KMS-11 (cell line): Measurements from ENCODE around the gene MST1.

Source experiments
- H2AFZ ChIP-seq: fragments of 200-600 bp; sonication (generic); 2 replicates; pipeline ENCODE4 v1.6.1; 2016; ENCODE audit warnings: antibody characterized with exemption, mixed run types, low read depth
- H3K27ac ChIP-seq: fragments of 200-600 bp; sonication (generic); 2 replicates; pipeline ENCODE4 v1.6.1; 2016; ENCODE audit warnings: mild to moderate bottlenecking, mixed run types
- H3K27me3 ChIP-seq: fragments of 200-600 bp; sonication (generic); 2 replicates; pipeline ENCODE4 v1.6.1; 2017; ENCODE audit warnings: mild to moderate bottlenecking, low read depth, mixed run types, moderate library complexity; ENCODE audit not compliant: insufficient read depth
- H3K36me3 ChIP-seq: fragments of 200-600 bp; sonication (generic); 2 replicates; pipeline ENCODE4 v1.6.1; 2017; ENCODE audit warnings: mild to moderate bottlenecking, mixed run types; ENCODE audit not compliant: insufficient read depth
- H3K4me1 ChIP-seq: fragments of 200-600 bp; sonication (generic); 2 replicates; pipeline ENCODE4 v1.6.1; 2016; ENCODE audit warnings: mild to moderate bottlenecking, low read depth, mixed run types; ENCODE audit not compliant: poor library complexity, severe bottlenecking
- H3K4me2 ChIP-seq: fragments of 200-600 bp; sonication (generic); 2 replicates; pipeline ENCODE4 v1.7.0; 2016; ENCODE audit warnings: mild to moderate bottlenecking, mixed run types
- H3K4me3 ChIP-seq: fragments of 200-600 bp; sonication (generic); IDR thresholded peaks from 2 replicates; pipeline ENCODE4 v1.6.1; 2017; ENCODE audit warnings: low read depth, low read length, mixed read lengths; ENCODE audit not compliant: insufficient read depth
- H3K79me2 ChIP-seq: fragments of 200-600 bp; sonication (generic); 2 replicates; pipeline ENCODE4 v1.6.1; 2016; ENCODE audit warnings: low read depth, mixed run types; ENCODE audit not compliant: insufficient read depth
- H3K9ac ChIP-seq: fragments of 200-600 bp; sonication (generic); 2 replicates; pipeline ENCODE4 v1.6.1; 2016; ENCODE audit warnings: mild to moderate bottlenecking, mixed run types
- H4K20me1 ChIP-seq: fragments of 200-600 bp; sonication (generic); 2 replicates; pipeline ENCODE4 v1.6.1; 2016; ENCODE audit warnings: mild to moderate bottlenecking, mixed run types; ENCODE audit not compliant: insufficient read depth
- CTCF ChIP-seq: fragments of 200-600 bp; sonication (generic); conservative IDR thresholded peaks from 2 replicates; pipeline ENCODE4 v1.6.1; 2017; ENCODE audit warnings: low read depth, mild to moderate bottlenecking, antibody characterized with exemption, low read length, moderate library complexity, mixed read lengths

MST1 gene

GRCh38 chr3:49689046-49689907 lies at the start of gene MST1, which contains the start of gene RNF123:
Gene MST1 (minus strand): TSS chr3:49689474. CDS start chr3:49688691, 783 bp downstream.
Gene RNF123 (plus strand): TSS chr3:49689557. CDS start chr3:49691166, 1,609 bp downstream.
- Histone ChIP-seq H3K4me2 (peak within 1 kb of the TSS; percentile 52), H4K20me1 (no peaks in the 10 kb centered on the region), H3K27ac (peak within 1 kb of the TSS; percentile 49; the same call in 1 of the 2 replicates), H3K36me3 (no peaks in the 10 kb centered on the region), H3K27me3 (no peaks in the 10 kb centered on the region), H2AFZ (peak within 1 kb of the TSS; percentile 95), H3K79me2 (no peaks in the 10 kb centered on the region; the same call in 1 of the 2 replicates), H3K9ac (peak within 1 kb of the TSS; percentile 53; the same call in 1 of the 2 replicates), H3K4me3 (no peak within 1 kb of the TSS), H3K4me1 (no peaks in the 10 kb centered on the region)
- TF ChIP-seq CTCF, result no peak

DNA sequence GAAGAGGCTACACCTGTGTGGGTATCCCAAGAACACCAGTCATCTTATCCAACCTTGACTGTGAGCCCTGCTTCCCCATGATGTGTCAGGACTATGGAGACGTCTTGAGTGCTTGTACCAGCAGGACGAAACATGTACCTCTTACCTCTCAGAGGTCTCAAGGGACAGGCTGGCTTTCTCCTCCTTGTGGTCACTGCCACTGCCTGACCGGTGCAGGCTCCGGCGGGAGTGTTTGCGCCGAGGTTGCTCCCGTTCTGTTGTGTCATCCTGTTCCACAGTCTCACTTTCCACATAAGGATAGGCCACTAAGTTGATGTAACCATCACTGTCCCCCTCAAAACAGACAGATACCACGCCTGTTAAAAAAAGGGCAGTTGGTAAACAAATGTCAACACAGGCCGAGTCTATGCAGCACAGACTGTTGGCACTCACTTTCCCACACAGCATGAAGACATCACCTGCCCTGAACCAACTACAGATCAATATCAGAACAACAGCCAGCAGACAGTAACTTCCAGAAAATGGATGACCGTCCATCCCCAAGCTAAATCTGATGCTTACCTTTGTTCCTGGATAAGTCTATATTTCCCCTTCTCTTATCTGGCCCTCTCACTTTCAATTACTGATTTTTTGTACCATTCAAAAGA lies 48.9 kb upstream of the MST1 start:
- Histone ChIP-seq H3K27ac (no peak overlapping the region), H3K4me2 (no peak overlapping the region), H3K4me3 (no peak overlapping the region), H4K20me1 (no peaks in the 10 kb centered on the region), H2AFZ (no peak overlapping the region), H3K4me1 (no peaks in the 10 kb centered on the region), H3K9ac (no peak overlapping the region), H3K27me3 (no peaks in the 10 kb centered on the region), H3K36me3 (no peaks in the 10 kb centered on the region), H3K79me2 (no peaks in the 10 kb centered on the region)
- TF ChIP-seq CTCF, result no peak

GRCh38 chr3:49734752-49735151 lies 45.5 kb upstream of the MST1 start:
- no peak for TF ChIP-seq CTCF
- no peaks in the 10 kb centered on the region for H3K79me2 ChIP-seq
- no peaks in the 10 kb centered on the region for H3K4me1 ChIP-seq
- no peaks in the 10 kb centered on the region for H4K20me1 ChIP-seq
- no peak overlapping the region for H3K4me3 ChIP-seq
- H2AFZ ChIP-seq, result no peak overlapping the region
- no peaks in the 10 kb centered on the region for H3K36me3 ChIP-seq
- H3K27ac ChIP-seq, result no peak overlapping the region
- H3K27me3 ChIP-seq, result no peaks in the 10 kb centered on the region
- no peak overlapping the region for H3K4me2 ChIP-seq
- H3K9ac ChIP-seq, result no peak overlapping the region

DNA sequence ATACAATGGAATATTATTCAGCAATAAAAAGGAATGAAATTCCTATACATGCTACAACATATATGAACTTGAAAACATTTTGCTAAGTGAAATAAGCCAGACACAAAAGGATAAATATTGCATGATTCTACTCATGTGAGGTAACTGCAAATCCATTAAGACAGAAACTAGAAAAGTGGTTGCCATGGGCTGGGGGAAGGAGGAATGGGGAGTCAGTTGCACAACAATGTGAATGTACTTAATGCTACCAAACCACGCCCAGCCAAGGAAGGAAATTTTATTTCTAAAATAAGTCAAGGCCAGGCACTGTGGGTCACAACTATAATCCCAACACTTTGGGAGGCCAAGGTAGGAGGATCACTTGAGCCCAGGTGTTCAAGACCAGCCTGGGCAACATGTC lies 44.3 kb upstream of the MST1 start:
- Histone ChIP-seq H3K9ac (no peak overlapping the region), H3K79me2 (no peaks in the 10 kb centered on the region), H4K20me1 (no peaks in the 10 kb centered on the region), H3K36me3 (no peaks in the 10 kb centered on the region), H3K27me3 (no peaks in the 10 kb centered on the region), H3K27ac (no peak overlapping the region), H2AFZ (no peak overlapping the region), H3K4me2 (no peak overlapping the region), H3K4me3 (no peak overlapping the region), H3K4me1 (no peaks in the 10 kb centered on the region)
- no peak for TF ChIP-seq CTCF
